Measurements from ENCODE around the gene MED15. TPM values are rescaled to one million over a fixed set of nuclear protein-coding genes. Genes with fewer than 3 reads are reported as not detected.

The MED15 gene
- total RNA-seq, 6 donors from 2014 or later: 64.2 to 170 (median 123) TPM

- H3K4me1 ChIP-seq: peaks cover 51 to 58% (median 55%) of the 10 kb centered on the region in 4 donors
- peak overlapping the region; percentile 24 to 69 (median 50) for H3K27ac ChIP-seq
- peaks cover 28 to 96% (median 74%) of the 10 kb centered on the region in 4 donors for H3K36me3 ChIP-seq
These were observed 63.7 kb downstream of the MED15 start for GRCh38 chr22:20571078-20571503.

GRCh38 chr22:20571531-20572007 is 64.2 kb downstream of the MED15 start:
- Histone ChIP-seq H3K9me3 (no peaks in the 10 kb centered on the region), H3K4me1 (peaks cover 46 to 59% (median 51%) of the 10 kb centered on the region in 4 donors), H3K36me3 (peaks cover 27 to 96% (median 72%) of the 10 kb centered on the region in 4 donors), H3K4me3 (no peak overlapping the region), H3K27ac (peak overlapping the region in 3 of 4 donors; percentile 24 to 69 (median 31)), H3K27me3 (no peaks in the 10 kb centered on the region)
- TF ChIP-seq CTCF (IDR thresholded peaks at IDR 0.05) (peak in 5 of 6 experiments; percentile 33 to 67 (median 54)), EP300 (IDR thresholded peaks at IDR 0.05) (no peak), POLR2AphosphoS5 (IDR thresholded peaks at IDR 0.05) (no peak), POLR2A (IDR thresholded peaks at IDR 0.05) (no peak)
- no peak for DNase-seq
- ATAC-seq (ENCODE audit: low FRiP score in 2 of 2): no peak
- 76 to 83% methylated on average over 4 of the region's 4 CpGs for WGBS, 2 donors

More at GRCh38 chr22:20571078-20571503, 63.7 kb downstream of the MED15 start:
- DNase-seq (no peak), ATAC-seq (ENCODE audit: low FRiP score in 2 of 2) (no peak)
- WGBS, 2 donors: 70 to 74% methylated on average over 3 to 6 of the region's 6 CpGs
- Histone ChIP-seq H3K4me3 (no peak overlapping the region), H3K9me3 (no peaks in the 10 kb centered on the region), H3K27me3 (no peaks in the 10 kb centered on the region)
- no peak for TF ChIP-seq POLR2A (IDR thresholded peaks at IDR 0.05)
- TF ChIP-seq EP300 (IDR thresholded peaks at IDR 0.05): no peak
- TF ChIP-seq POLR2AphosphoS5 (IDR thresholded peaks at IDR 0.05): no peak
- no peak for TF ChIP-seq CTCF (IDR thresholded peaks at IDR 0.05)

- Histone ChIP-seq H3K4me3 (no peak overlapping the region), H3K27ac (no peak overlapping the region), H3K27me3 (no peaks in the 10 kb centered on the region), H3K9me3 (no peaks in the 10 kb centered on the region), H3K4me1 (peaks cover 39 to 59% (median 49%) of the 10 kb centered on the region in 4 donors), H3K36me3 (peaks cover 20 to 96% (median 70%) of the 10 kb centered on the region in 4 donors)
- no peak for DNase-seq
- no peak for ATAC-seq (ENCODE audit: low FRiP score in 2 of 2)
- 95 to 96% methylated on average over 11 of the region's 11 CpGs for WGBS, 2 donors
- TF ChIP-seq POLR2AphosphoS5 (IDR thresholded peaks at IDR 0.05): no peak
- no peak for TF ChIP-seq EP300 (IDR thresholded peaks at IDR 0.05)
These were observed 64.9 kb downstream of the MED15 start for GRCh38 chr22:20572132-20572802.

GRCh38 chr22:20573176-20573832 is 65.9 kb downstream of the MED15 start:
- Histone ChIP-seq H3K9me3 (no peaks in the 10 kb centered on the region), H3K27ac (peak overlapping the region in 2 of 4 donors; percentile 37 to 43), H3K4me1 (peaks cover 29 to 59% (median 41%) of the 10 kb centered on the region in 4 donors), H3K4me3 (no peak overlapping the region), H3K27me3 (no peaks in the 10 kb centered on the region), H3K36me3 (peaks cover 15 to 96% (median 71%) of the 10 kb centered on the region in 4 donors)
- ATAC-seq (ENCODE audit: low FRiP score in 2 of 2): no peak
- TF ChIP-seq POLR2A (IDR thresholded peaks at IDR 0.05) (no peak), EP300 (IDR thresholded peaks at IDR 0.05) (no peak), CTCF (IDR thresholded peaks at IDR 0.05) (no peak), POLR2AphosphoS5 (IDR thresholded peaks at IDR 0.05) (no peak)
- DNase-seq: no peak
- 73 to 76% methylated on average over 8 of the region's 8 CpGs for WGBS, 2 donors
